ENCODE data around the gene COL3A1. TPM values are rescaled to one million over a fixed set of nuclear protein-coding genes. Genes with fewer than 3 reads are reported as not detected.

COL3A1 gene
- total RNA-seq, 3 donors from 2014 or later, result 68.2 to 321 (median 299) TPM

DNA sequence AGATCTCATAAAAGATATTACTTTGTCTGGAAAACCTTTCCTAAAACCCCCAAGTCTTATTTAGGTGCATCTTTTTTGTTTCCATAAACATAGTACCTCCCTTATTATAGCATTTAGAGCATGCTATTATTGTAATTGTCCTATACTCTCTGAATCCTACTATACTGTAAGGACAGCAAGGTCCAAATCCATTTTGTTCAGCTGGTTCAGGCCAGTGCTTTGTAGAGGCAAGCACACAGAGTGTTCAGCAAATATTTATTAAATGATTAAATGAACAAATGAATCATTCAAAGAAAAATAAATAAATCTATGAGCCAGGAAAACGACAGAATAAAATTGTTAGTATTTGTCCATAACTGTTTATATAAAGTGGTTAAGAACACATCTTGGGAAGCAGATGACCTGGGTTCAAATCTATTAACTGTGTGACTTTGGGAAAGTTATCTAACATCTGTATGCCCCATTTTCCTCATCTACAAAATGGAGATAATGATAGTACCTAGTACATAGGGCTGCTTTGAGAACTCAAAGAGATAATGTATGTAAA lies 86.0 kb downstream of the COL3A1 start:
- no peaks in the 10 kb centered on the region for H3K36me3 ChIP-seq (ENCODE audit: low read depth)
- TF ChIP-seq, protein P1, sequence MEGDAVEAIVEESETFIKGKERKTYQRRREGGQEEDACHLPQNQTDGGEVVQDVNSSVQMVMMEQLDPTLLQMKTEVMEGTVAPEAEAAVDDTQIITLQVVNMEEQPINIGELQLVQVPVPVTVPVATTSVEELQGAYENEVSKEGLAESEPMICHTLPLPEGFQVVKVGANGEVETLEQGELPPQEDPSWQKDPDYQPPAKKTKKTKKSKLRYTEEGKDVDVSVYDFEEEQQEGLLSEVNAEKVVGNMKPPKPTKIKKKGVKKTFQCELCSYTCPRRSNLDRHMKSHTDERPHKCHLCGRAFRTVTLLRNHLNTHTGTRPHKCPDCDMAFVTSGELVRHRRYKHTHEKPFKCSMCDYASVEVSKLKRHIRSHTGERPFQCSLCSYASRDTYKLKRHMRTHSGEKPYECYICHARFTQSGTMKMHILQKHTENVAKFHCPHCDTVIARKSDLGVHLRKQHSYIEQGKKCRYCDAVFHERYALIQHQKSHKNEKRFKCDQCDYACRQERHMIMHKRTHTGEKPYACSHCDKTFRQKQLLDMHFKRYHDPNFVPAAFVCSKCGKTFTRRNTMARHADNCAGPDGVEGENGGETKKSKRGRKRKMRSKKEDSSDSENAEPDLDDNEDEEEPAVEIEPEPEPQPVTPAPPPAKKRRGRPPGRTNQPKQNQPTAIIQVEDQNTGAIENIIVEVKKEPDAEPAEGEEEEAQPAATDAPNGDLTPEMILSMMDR (IDR thresholded peaks at IDR 0.05), result no peak

More for the DNA sequence above, 86.0 kb downstream of the COL3A1 start:
- Histone ChIP-seq H3K4me3 (no peak overlapping the region), H3K9me3 (no peaks in the 10 kb centered on the region), H3K4me1 (ENCODE audit: low read depth) (no peaks in the 10 kb centered on the region)
- intact Hi-C loops (cut with DNase I, micrococcal nuclease), result no loop called here
- ATAC-seq (no peak), DNase-seq (no peak)

Small RNA genes lying within 50 kb of the gene (microRNA-seq; reads per million reads assigned to microRNA genes)
- gene MIR1245A (not detected), gene MIR1245B (not detected), gene MIR3606 (not detected)

Other genes with a start within 250 kb of the COL3A1 start
- 10 to 100 TPM in 2 of 3 donors, 1 to 10 TPM in 1; 4.5 to 58.5 (median 31.8) TPM for gene COL5A2, start 205.4 kb downstream of the COL3A1 start, total RNA-seq

Measured in mucosa of descending colon (tissue), 3 donors.